Measurements from ENCODE around the gene C2orf15. TPM values are rescaled to one million over a fixed set of nuclear protein-coding genes. Genes with fewer than 3 reads are reported as not detected.

The C2orf15 gene
- total and polyA plus RNA-seq, 2 of the 4 experiments (the other 2 are of a cell fraction): under 0.01 TPM; not detected in 1

DNA sequence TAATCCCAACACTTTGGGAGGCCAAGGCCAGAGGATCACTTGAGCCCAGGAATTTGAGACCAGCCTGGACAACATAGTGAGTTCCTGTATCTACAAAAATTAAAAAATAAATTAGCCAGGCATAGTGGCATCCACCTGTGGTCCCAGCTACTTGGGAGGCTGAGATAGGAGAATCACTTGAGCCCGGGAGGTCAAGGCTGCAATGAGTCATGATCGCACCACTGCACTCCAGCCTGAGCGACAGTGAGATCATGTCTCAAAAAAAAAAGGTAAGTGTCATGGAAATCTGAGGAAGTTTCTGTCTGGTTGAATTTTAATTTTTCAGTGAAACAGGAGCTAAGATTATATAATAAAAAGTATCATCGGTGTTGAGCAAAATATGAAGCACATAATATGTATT is 2.5 kb upstream of the C2orf15 start:
- H4K20me1 ChIP-seq (ENCODE audit: insufficient read depth, low read length): no peaks in the 10 kb centered on the region
- no peaks in the 10 kb centered on the region; the same call in 1 of the 2 replicates for H3K9me1 ChIP-seq (ENCODE audit: insufficient read depth, low read length)
- H3K4me1 ChIP-seq (ENCODE audit: control insufficient read depth, insufficient read depth, low read length): no peaks in the 10 kb centered on the region; the same call in 1 of the 2 replicates
- in situ Hi-C loops (cut with MboI; ENCODE audit: low sequenced_read_pairs) (no loop called here), intact Hi-C loops (cut with micrococcal nuclease) (no loop called here), dilution Hi-C loops (cut with HindIII; ENCODE audit: low sequenced_read_pairs, unreplicated experiment) (no loop called here)
- H2BK5ac ChIP-seq (ENCODE audit: low read depth, low read length, poor library complexity, severe bottlenecking): no peak overlapping the region
- WGBS, 2 experiments (ENCODE audit: extremely low coverage in 2 of 2, insufficient read length in 1 of 2): 100% methylated on average over 1 of the region's 4 CpGs; no CpG with 5 or more reads in 1 of the 2 experiments
- no peak overlapping the region for H4K5ac ChIP-seq (ENCODE audit: low read depth, low read length)
- H3K56ac ChIP-seq (ENCODE audit: extremely low read depth, insufficient read depth, low read length): no peak overlapping the region
- H2BK20ac ChIP-seq (ENCODE audit: low read depth, low read length): no peak overlapping the region
- H3K4me3 ChIP-seq (ENCODE audit: insufficient read depth, low read depth, low read length): no peak overlapping the region
- no peak overlapping the region for H3K18ac ChIP-seq (ENCODE audit: low read depth, low read length)
- H3K27ac ChIP-seq (ENCODE audit: insufficient read depth, low read length): no peak overlapping the region
- no peak overlapping the region for H2AK9ac ChIP-seq (replicated peaks; ENCODE audit: low read depth, low read length, poor library complexity)
- no peaks in the 10 kb centered on the region for H3K9me3 ChIP-seq (ENCODE audit: control insufficient read depth, insufficient read depth, low read length)
- no peaks in the 10 kb centered on the region for H3K79me1 ChIP-seq (ENCODE audit: low read depth in 1 of 2, low read length in 2 of 2)
- DNase-seq: no peak
- no peak overlapping the region for H3K23ac ChIP-seq (ENCODE audit: low read depth, low read length)
- no peak overlapping the region for H3K9ac ChIP-seq (ENCODE audit: low read depth, low read length)
- H2BK15ac ChIP-seq (ENCODE audit: low read depth, low read length): no peak overlapping the region
- ATAC-seq (ENCODE audit: low read depth): no peak
- no peak overlapping the region for H2AFZ ChIP-seq (replicated peaks; ENCODE audit: low read length, poor library complexity)
- ChIA-PET CTCF (interaction anchor here (0.6 kb wide), 1 partner anchor 275 kb away, joined by 4 read pairs; no protein-coding TSS in a partner anchor), POLR2A (ENCODE audit: unreplicated experiment) (no interaction called here)
- H2BK120ac ChIP-seq (ENCODE audit: low read depth, low read length): no peak overlapping the region
- no peak overlapping the region for H3K4me2 ChIP-seq (ENCODE audit: low read depth, low read length)
- H2AK5ac ChIP-seq (ENCODE audit: low read depth, low read length): no peak overlapping the region
- TF ChIP-seq CHD1 (IDR thresholded peaks at IDR 0.05; ENCODE audit: low read depth, low read length): no peak
- no peak for TF ChIP-seq NFE2L2 (IDR thresholded peaks at IDR 0.05; ENCODE audit: low read depth, low read length)
- no peak for TF ChIP-seq RCOR1 (IDR thresholded peaks at IDR 0.05; ENCODE audit: insufficient replicate concordance, low read length)
- TF ChIP-seq RFX5 (IDR thresholded peaks at IDR 0.05; ENCODE audit: low read depth, low read length): no peak
- TF ChIP-seq, protein P1, sequence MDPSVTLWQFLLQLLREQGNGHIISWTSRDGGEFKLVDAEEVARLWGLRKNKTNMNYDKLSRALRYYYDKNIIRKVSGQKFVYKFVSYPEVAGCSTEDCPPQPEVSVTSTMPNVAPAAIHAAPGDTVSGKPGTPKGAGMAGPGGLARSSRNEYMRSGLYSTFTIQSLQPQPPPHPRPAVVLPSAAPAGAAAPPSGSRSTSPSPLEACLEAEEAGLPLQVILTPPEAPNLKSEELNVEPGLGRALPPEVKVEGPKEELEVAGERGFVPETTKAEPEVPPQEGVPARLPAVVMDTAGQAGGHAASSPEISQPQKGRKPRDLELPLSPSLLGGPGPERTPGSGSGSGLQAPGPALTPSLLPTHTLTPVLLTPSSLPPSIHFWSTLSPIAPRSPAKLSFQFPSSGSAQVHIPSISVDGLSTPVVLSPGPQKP (IDR thresholded peaks at IDR 0.05; ENCODE audit: borderline replicate concordance, low read depth, low read length): no peak
- no peak for TF ChIP-seq FOS (IDR thresholded peaks at IDR 0.05; ENCODE audit: low read depth, low read length)
- TF ChIP-seq MAFK (IDR thresholded peaks at IDR 0.05; ENCODE audit: low read depth, low read length): no peak
- no peak for TF ChIP-seq MXI1 (IDR thresholded peaks at IDR 0.05; ENCODE audit: borderline replicate concordance, low read depth, low read length)
- TF ChIP-seq MAZ (IDR thresholded peaks at IDR 0.05; ENCODE audit: borderline replicate concordance, low read depth, low read length): no peak
- TF ChIP-seq CEBPB (IDR thresholded peaks at IDR 0.05; ENCODE audit: low read depth, low read length): no peak
- TF ChIP-seq, protein P2, sequence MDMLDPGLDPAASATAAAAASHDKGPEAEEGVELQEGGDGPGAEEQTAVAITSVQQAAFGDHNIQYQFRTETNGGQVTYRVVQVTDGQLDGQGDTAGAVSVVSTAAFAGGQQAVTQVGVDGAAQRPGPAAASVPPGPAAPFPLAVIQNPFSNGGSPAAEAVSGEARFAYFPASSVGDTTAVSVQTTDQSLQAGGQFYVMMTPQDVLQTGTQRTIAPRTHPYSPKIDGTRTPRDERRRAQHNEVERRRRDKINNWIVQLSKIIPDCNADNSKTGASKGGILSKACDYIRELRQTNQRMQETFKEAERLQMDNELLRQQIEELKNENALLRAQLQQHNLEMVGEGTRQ (IDR thresholded peaks at IDR 0.05; ENCODE audit: low read depth, low read length): no peak
- no peak for TF ChIP-seq RAD21 (IDR thresholded peaks at IDR 0.05; ENCODE audit: low read length)
- H4K91ac ChIP-seq (ENCODE audit: insufficient read depth, low read depth, low read length): no peak overlapping the region
- no peaks in the 10 kb centered on the region for H3K36me3 ChIP-seq (ENCODE audit: control insufficient read depth, insufficient read depth, low read length)
- BruUV-seq (replicated peaks): no TSS peak
- no peak overlapping the region for H3K4ac ChIP-seq (ENCODE audit: low read depth, low read length)
- no peak overlapping the region for H4K8ac ChIP-seq (ENCODE audit: low read depth in 2 of 2, low read length in 2 of 2)
- H3K14ac ChIP-seq (replicated peaks; ENCODE audit: low read depth, low read length): no peak overlapping the region
- peaks cover 2% of the 10 kb centered on the region for H3K27me3 ChIP-seq (ENCODE audit: control insufficient read depth, insufficient read depth, low read length)

Measured in IMR-90 (cell line).